Spleen (tissue), 7 donors: Measurements from ENCODE around the gene KCNQ5.

Experiments used
- CTCF ChIP-seq, 11 experiments: fragments of 200-600 bp in 7 of 11; fragments of 450-650 bp in 4 of 11; sonication (generic) in 4 of 11; IDR thresholded peaks in 8 of 11; conservative IDR thresholded peaks in 3 of 11; 1 replicate in 7 of 11; 2 replicates in 4 of 11; pipeline versions ENCODE4 v1.4.0 to v1.8.0; 2016 to 2021; ENCODE audit warnings: antibody characterized with exemption in 11 of 11, inconsistent platforms in 4 of 11, mild to moderate bottlenecking in 1 of 11
- POLR2A ChIP-seq, 3 donors: fragments of 450-650 bp; IDR thresholded peaks; one replicate each; pipeline ENCODE4 v1.5.1; 2017; ENCODE audit warnings: antibody characterized with exemption in 3 of 3, mild to moderate bottlenecking in 1 of 3
- POLR2AphosphoS5 ChIP-seq, 3 donors: sonication (generic); formaldehyde crosslinking; IDR thresholded peaks; one replicate each; pipeline ENCODE4 v1.5.1; 2017; ENCODE audit warnings: antibody characterized with exemption in 3 of 3
- donor health status: DM: no; HTN: no; CAD: no; lungs with moderate emphysema.
- donor health status: DM: no; HTN: no; CAD: no.
- donor health status: DM: no; HTN: no; CAD: no.

- no peak for TF ChIP-seq POLR2AphosphoS5 (IDR thresholded peaks at IDR 0.05)
- no peak for TF ChIP-seq POLR2A (IDR thresholded peaks at IDR 0.05)
- TF ChIP-seq CTCF (IDR thresholded peaks at IDR 0.05 in 8 of 11, conservative IDR thresholded peaks at IDR 0.05 in 3 of 11), result no peak
Measured at GRCh38 chr6:72828904-72829303, 207.0 kb downstream of the KCNQ5 start.
